ENCODE results near the gene UBQLNL. TPM values are rescaled to one million over a fixed set of nuclear protein-coding genes. Genes with fewer than 3 reads are reported as not detected.

The UBQLNL gene
- total RNA-seq, 4 donors from 2014 or later = 0.26 to 3.6 (median 1.9) TPM; not detected in 1

- no peak overlapping the region for H3K27ac ChIP-seq
- TF ChIP-seq POLR2AphosphoS5 (IDR thresholded peaks at IDR 0.05) (no peak), CTCF (IDR thresholded peaks at IDR 0.05) (no peak), POLR2A (IDR thresholded peaks at IDR 0.05) (no peak), EP300 (IDR thresholded peaks at IDR 0.05) (no peak)
- H3K4me1 ChIP-seq = no peaks in the 10 kb centered on the region
- H3K36me3 ChIP-seq = no peaks in the 10 kb centered on the region
- H3K9me3 ChIP-seq = no peaks in the 10 kb centered on the region
- no peak overlapping the region for H3K4me3 ChIP-seq
- H3K27me3 ChIP-seq = no peaks in the 10 kb centered on the region
- 85% methylated on average over 3 of the region's 3 CpGs for WGBS
- DNase-seq (ENCODE audit: low spot score in 2 of 2) = no peak
Measured at GRCh38 chr11:5486421-5486820, 30.1 kb downstream of the UBQLNL start.

GRCh38 chr11:5486003-5486402 lies 30.5 kb downstream of the UBQLNL start:
- no peaks in the 10 kb centered on the region for H3K9me3 ChIP-seq
- H3K4me3 ChIP-seq = no peak overlapping the region
- H3K27ac ChIP-seq = no peak overlapping the region
- TF ChIP-seq EP300 (IDR thresholded peaks at IDR 0.05) = no peak
- TF ChIP-seq CTCF (IDR thresholded peaks at IDR 0.05) = no peak
- no peak for TF ChIP-seq POLR2A (IDR thresholded peaks at IDR 0.05)
- TF ChIP-seq POLR2AphosphoS5 (IDR thresholded peaks at IDR 0.05) = no peak
- WGBS = 83% methylated on average over 3 of the region's 3 CpGs
- no peak for DNase-seq (ENCODE audit: low spot score in 2 of 2)
- no peaks in the 10 kb centered on the region for H3K36me3 ChIP-seq
- no peaks in the 10 kb centered on the region for H3K4me1 ChIP-seq
- no peaks in the 10 kb centered on the region for H3K27me3 ChIP-seq

DNA sequence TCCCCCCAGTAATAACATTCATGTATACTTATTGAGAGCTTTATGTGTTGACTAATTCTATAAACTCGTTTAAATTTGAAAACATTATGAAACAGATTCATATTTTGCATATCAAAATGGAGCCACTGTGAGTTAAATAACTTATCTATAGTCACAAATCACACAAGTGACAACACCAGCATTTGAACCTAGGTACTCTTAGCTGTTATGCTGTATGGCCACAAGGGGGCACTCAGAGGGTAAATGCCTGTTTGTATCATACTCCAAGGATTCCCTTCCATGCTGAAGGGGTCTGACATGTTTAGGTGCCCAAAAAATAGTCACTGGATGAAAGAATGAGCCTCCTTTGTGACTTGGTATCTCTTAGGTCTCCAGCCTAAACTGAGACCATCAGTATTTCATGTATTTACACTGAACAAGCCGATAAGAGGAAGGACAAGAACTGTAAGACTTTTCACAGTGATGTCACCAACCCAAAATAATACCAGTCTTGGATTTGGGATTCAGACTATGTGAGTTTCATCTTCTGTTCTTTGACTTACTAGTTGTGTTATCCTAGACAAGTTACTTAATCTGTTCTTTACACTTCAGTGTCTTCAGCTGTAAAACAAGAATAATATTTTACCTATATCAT lies 40.2 kb downstream of the UBQLNL start:
- no peaks in the 10 kb centered on the region for H3K9me3 ChIP-seq
- H3K27ac ChIP-seq = no peak overlapping the region
- H3K4me1 ChIP-seq = no peaks in the 10 kb centered on the region
- WGBS = 41% methylated on average over 2 of the region's 2 CpGs
- no peaks in the 10 kb centered on the region for H3K36me3 ChIP-seq
- no peak overlapping the region for H3K4me3 ChIP-seq
- no peak for DNase-seq (ENCODE audit: low spot score in 2 of 2)
- H3K27me3 ChIP-seq = no peaks in the 10 kb centered on the region
- TF ChIP-seq POLR2A (IDR thresholded peaks at IDR 0.05) = no peak
- TF ChIP-seq CTCF (IDR thresholded peaks at IDR 0.05) = peak; percentile 22 to 56
- no peak for TF ChIP-seq POLR2AphosphoS5 (IDR thresholded peaks at IDR 0.05)
- no peak for TF ChIP-seq EP300 (IDR thresholded peaks at IDR 0.05)

DNA sequence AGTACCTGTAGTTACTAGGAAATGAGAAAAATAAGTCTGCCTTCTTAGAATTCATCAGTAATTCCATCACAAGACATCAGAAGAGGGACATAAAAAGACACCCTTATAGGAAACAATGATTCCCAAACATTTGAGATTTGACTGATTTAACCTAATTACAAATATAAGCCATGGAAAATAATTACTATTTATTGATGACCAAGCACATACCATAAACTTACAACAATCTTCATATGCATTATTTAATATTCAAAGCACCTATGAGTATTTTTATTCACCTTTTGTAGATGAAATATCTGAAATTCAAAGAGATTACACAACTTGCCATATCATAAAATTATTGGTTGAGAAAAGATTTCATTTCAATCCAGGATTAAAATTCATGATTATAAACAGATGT lies 42.6 kb downstream of the UBQLNL start:
- no peaks in the 10 kb centered on the region for H3K36me3 ChIP-seq
- no peaks in the 10 kb centered on the region for H3K27me3 ChIP-seq
- no peak overlapping the region for H3K4me3 ChIP-seq
- no peaks in the 10 kb centered on the region for H3K9me3 ChIP-seq
- no peaks in the 10 kb centered on the region for H3K4me1 ChIP-seq
- TF ChIP-seq POLR2AphosphoS5 (IDR thresholded peaks at IDR 0.05) (no peak), EP300 (IDR thresholded peaks at IDR 0.05) (no peak), CTCF (IDR thresholded peaks at IDR 0.05) (no peak), POLR2A (IDR thresholded peaks at IDR 0.05) (no peak)
- no peak for DNase-seq (ENCODE audit: low spot score in 2 of 2)
- no peak overlapping the region for H3K27ac ChIP-seq

GRCh38 chr11:5467527-5467926 lies 49.0 kb downstream of the UBQLNL start:
- H3K27ac ChIP-seq = no peak overlapping the region
- 33% methylated on average over 2 of the region's 2 CpGs for WGBS
- no peaks in the 10 kb centered on the region for H3K4me1 ChIP-seq
- no peaks in the 10 kb centered on the region for H3K9me3 ChIP-seq
- no peak for DNase-seq (ENCODE audit: low spot score in 2 of 2)
- no peak for TF ChIP-seq CTCF (IDR thresholded peaks at IDR 0.05)
- no peak for TF ChIP-seq EP300 (IDR thresholded peaks at IDR 0.05)
- TF ChIP-seq POLR2A (IDR thresholded peaks at IDR 0.05) = no peak
- TF ChIP-seq POLR2AphosphoS5 (IDR thresholded peaks at IDR 0.05) = no peak
- H3K36me3 ChIP-seq = no peaks in the 10 kb centered on the region
- no peaks in the 10 kb centered on the region for H3K27me3 ChIP-seq
- H3K4me3 ChIP-seq = no peak overlapping the region

Other genes with a start within 250 kb of the UBQLNL start
- gene HBE1, start 246.8 kb downstream of the UBQLNL start, total RNA-seq = 1 to 10 TPM in 1 of 4 donors, not detected in 3; 1.9 TPM
- not detected for gene OR51B4, start 214.8 kb downstream of the UBQLNL start, total RNA-seq
- not detected for gene OR51B2, start 192.4 kb downstream of the UBQLNL start, total RNA-seq
- not detected for gene OR51B5, start 173.2 kb downstream of the UBQLNL start, total RNA-seq
- gene OR51B6, start 165.2 kb downstream of the UBQLNL start, total RNA-seq = not detected
- not detected for gene OR51M1, start 132.9 kb downstream of the UBQLNL start, total RNA-seq
- not detected for gene OR51Q1, start 94.6 kb downstream of the UBQLNL start, total RNA-seq
- gene OR51I1, start 75.2 kb downstream of the UBQLNL start, total RNA-seq = not detected
- not detected for gene OR51I2, start 67.4 kb downstream of the UBQLNL start, total RNA-seq
- not detected for gene OR52D1, start 28.0 kb downstream of the UBQLNL start, total RNA-seq
- under 1 TPM in 1 of 4 donors, not detected in 3; 0.56 TPM for gene UBQLN3, start 6.7 kb downstream of the UBQLNL start, total RNA-seq
- 1 to 10 TPM in 1 of 4 donors, under 1 TPM in 1, not detected in 2; 0.85 to 2.1 TPM for gene OR52H1, start 31.8 kb upstream of the UBQLNL start, total RNA-seq
- gene OR52B6, start 64.2 kb upstream of the UBQLNL start, total RNA-seq = not detected
- 1 to 10 TPM in 3 of 4 donors, under 1 TPM in 1; 0.72 to 4.8 (median 1.9) TPM for gene TRIM6, start 79.9 kb upstream of the UBQLNL start, total RNA-seq
- gene TRIM34, start 108.3 kb upstream of the UBQLNL start, total RNA-seq = 1 to 10 TPM; 5.0 to 8.4 (median 7.2) TPM
- gene TRIM5, start 168.4 kb upstream of the UBQLNL start, total RNA-seq = 10 to 100 TPM; 12.3 to 21.7 (median 16.8) TPM
- 10 to 100 TPM in 2 of 4 donors, 1 to 10 TPM in 2; 8.5 to 20.3 (median 13.6) TPM for gene TRIM22, start 173.1 kb upstream of the UBQLNL start, total RNA-seq
- gene OR56B1, start 219.7 kb upstream of the UBQLNL start, total RNA-seq = not detected
- gene OR52N4, start 237.5 kb upstream of the UBQLNL start, total RNA-seq = not detected

Measured in suprapubic skin (tissue), 4 donors.